PC-9 (cell line): Measurements from ENCODE around the gene ELANE. TPM values are rescaled to one million over a fixed set of nuclear protein-coding genes. Genes with fewer than 3 reads are reported as not detected.

ENCODE experiments used
- BruUV-seq: library from RNA; stranded (reverse); fragments of 400-500 nt; replicated peaks from 2 replicates; lab custom pipeline; 2021; lab: Mats Ljungman, UMichigan
- CTCF ChIA-PET: fragments of 300-600 bp; sonication (Branson Sonifier 250); formaldehyde crosslinking; loops from one replicate; lab custom pipeline; 2022; ENCODE audit warnings: antibody characterized with exemption; lab: Charles Lee
- POLR2A ChIA-PET: fragments of 300-600 bp; sonication (Branson Sonifier 250); formaldehyde crosslinking; loops from one replicate; lab custom pipeline; 2022; ENCODE audit warnings: antibody characterized with exemption; ENCODE audit not compliant: unreplicated experiment; lab: Charles Lee
- DNase-seq, 2 experiments: peaks; one replicate each; pipeline versions ENCODE4 v3.0.0 to v3.0.0-alpha.2; 2015 to 2022; ENCODE audit warnings: mixed read lengths in 1 of 2
- H2AFZ ChIP-seq: fragments of 200-600 bp; sonication (generic); 2 replicates; pipeline ENCODE4 v1.8.1; 2017; ENCODE audit warnings: antibody characterized with exemption
- H3F3A ChIP-seq: fragments of 200-600 bp; sonication (generic); 2 replicates; pipeline ENCODE4 v1.8.1; 2017; ENCODE audit warnings: antibody characterized with exemption, mild to moderate bottlenecking, low read depth; ENCODE audit not compliant: insufficient read depth
- H3K27ac ChIP-seq: fragments of 200-600 bp; sonication (generic); 2 replicates; pipeline ENCODE4 v1.6.1; 2016; ENCODE audit warnings: mixed run types
- H3K27me3 ChIP-seq: fragments of 200-600 bp; sonication (generic); 2 replicates; pipeline ENCODE4 v1.6.1; 2016; ENCODE audit warnings: low read depth, mixed run types; ENCODE audit not compliant: insufficient read depth
- H3K36me3 ChIP-seq: fragments of 200-600 bp; sonication (generic); 2 replicates; pipeline ENCODE4 v1.6.1; 2016; ENCODE audit warnings: low read depth, mixed run types
- H3K4me1 ChIP-seq: fragments of 200-600 bp; sonication (generic); replicated peaks from 2 replicates; pipeline ENCODE4 v1.6.1; 2016; ENCODE audit warnings: mixed run types; ENCODE audit not compliant: insufficient read depth
- H3K4me2 ChIP-seq: fragments of 200-600 bp; sonication (generic); 2 replicates; pipeline ENCODE4 v1.6.1; 2017; ENCODE audit warnings: mixed run types
- H3K4me3 ChIP-seq: fragments of 200-600 bp; sonication (generic); 2 replicates; pipeline ENCODE4 v1.6.1; 2016; ENCODE audit warnings: mixed run types
- H3K79me2 ChIP-seq: fragments of 200-600 bp; sonication (generic); 2 replicates; pipeline ENCODE4 v1.6.1; 2017; ENCODE audit warnings: low read depth, mixed run types
- H3K9me2 ChIP-seq: fragments of 200-600 bp; sonication (generic); 2 replicates; pipeline ENCODE4 v1.8.1; 2017; ENCODE audit warnings: mild to moderate bottlenecking; ENCODE audit not compliant: insufficient read depth
- H3K9me3 ChIP-seq: fragments of 200-600 bp; sonication (generic); 2 replicates; pipeline ENCODE4 v1.8.1; 2016; ENCODE audit warnings: low read depth; ENCODE audit not compliant: insufficient read depth
- H4K20me1 ChIP-seq: fragments of 200-600 bp; sonication (generic); 2 replicates; pipeline ENCODE4 v1.8.1; 2017; ENCODE audit not compliant: insufficient read depth
- CTCF ChIP-seq: fragments of 200-600 bp; sonication (generic); conservative IDR thresholded peaks from 2 replicates; pipeline ENCODE4 v1.6.1; 2017; ENCODE audit warnings: mixed run types, antibody characterized with exemption, mild to moderate bottlenecking, moderate library complexity
- EZH2 ChIP-seq: fragments of 200-600 bp; sonication (generic); IDR thresholded peaks from 2 replicates; pipeline ENCODE4 v1.8.0; 2017; ENCODE audit warnings: antibody characterized with exemption, low read depth
- intact Hi-C: fragments of 100-400 bp; cut with micrococcal nuclease; formaldehyde crosslinking; loops from one replicate; pipeline ENCODE4 v1.10.0; 2022; ENCODE audit not compliant: unreplicated experiment
- total RNA-seq: library from RNA; stranded (reverse); gene quantifications from 2 replicates; pipeline ENCODE4 v1.2.3, GENCODE V29; 2021

Gene ELANE
- total RNA-seq, 1 experiment from 2014 or later, result not detected

- peaks cover 38% of the 10 kb centered on the region for H3F3A ChIP-seq
- H3K9me2 ChIP-seq, result no peaks in the 10 kb centered on the region
- H3K36me3 ChIP-seq, result 0 out of 2 replicates have a peak, but pooled peaks cover 8% of the 10 kb centered on the region
These were observed 35.0 kb downstream of the ELANE start for GRCh38 chr19:887072-887471.

GRCh38 chr19:887599-887998 is 35.5 kb downstream of the ELANE start:
- no peak overlapping the region for H3K27ac ChIP-seq
- no peaks in the 10 kb centered on the region for H3K9me3 ChIP-seq
- no peak overlapping the region for H3K4me3 ChIP-seq
- no peak overlapping the region for H3K4me2 ChIP-seq
- no TSS peak for BruUV-seq
- DNase-seq, result no peak
- no peaks in the 10 kb centered on the region for H3K27me3 ChIP-seq
- no peak overlapping the region for H2AFZ ChIP-seq
- POLR2A ChIA-PET, result no interaction called here
- intact Hi-C loops, result no loop called here
- H4K20me1 ChIP-seq, result peaks cover 41% of the 10 kb centered on the region
- H3K9me2 ChIP-seq, result no peaks in the 10 kb centered on the region
- peaks cover 14% of the 10 kb centered on the region for H3K4me1 ChIP-seq
- H3F3A ChIP-seq, result peaks cover 38% of the 10 kb centered on the region
- CTCF ChIA-PET, result no interaction called here
- 0 out of 2 replicates have a peak, but pooled peaks cover 8% of the 10 kb centered on the region for H3K36me3 ChIP-seq
- TF ChIP-seq CTCF (no peak), EZH2 (no peak)
- peaks cover 6% of the 10 kb centered on the region; the same call in 1 of the 2 replicates for H3K79me2 ChIP-seq

More at GRCh38 chr19:887072-887471, 35.0 kb downstream of the ELANE start:
- ChIA-PET CTCF (no interaction called here), POLR2A (no interaction called here)
- Histone ChIP-seq H3K27me3 (no peaks in the 10 kb centered on the region), H3K9me3 (no peaks in the 10 kb centered on the region), H3K4me3 (no peak overlapping the region), H3K4me1 (peaks cover 14% of the 10 kb centered on the region), H3K4me2 (no peak overlapping the region), H2AFZ (no peak overlapping the region), H3K27ac (no peak overlapping the region), H3K79me2 (0 out of 2 replicates have a peak, but pooled peaks cover 2% of the 10 kb centered on the region), H4K20me1 (peaks cover 46% of the 10 kb centered on the region)
- DNase-seq, result no peak
- TF ChIP-seq EZH2 (no peak), CTCF (no peak)
- intact Hi-C loops, result no loop called here
- no TSS peak for BruUV-seq

GRCh38 chr19:888581-889385 is 36.7 kb downstream of the ELANE start:
- Histone ChIP-seq H3F3A (peaks cover 38% of the 10 kb centered on the region), H3K9me3 (no peaks in the 10 kb centered on the region), H3K4me3 (no peak overlapping the region), H2AFZ (no peak overlapping the region), H3K4me1 (peaks cover 11% of the 10 kb centered on the region), H3K9me2 (no peaks in the 10 kb centered on the region), H3K27me3 (no peaks in the 10 kb centered on the region), H3K27ac (no peak overlapping the region), H4K20me1 (peaks cover 38% of the 10 kb centered on the region), H3K36me3 (0 out of 2 replicates have a peak, but pooled peaks cover 8% of the 10 kb centered on the region), H3K4me2 (no peak overlapping the region), H3K79me2 (peaks cover 6% of the 10 kb centered on the region; the same call in 1 of the 2 replicates)
- TF ChIP-seq EZH2 (no peak), CTCF (no peak)
- no peak for DNase-seq
- no TSS peak for BruUV-seq
- CTCF ChIA-PET, result interaction anchor here (0.6 kb wide), 1 partner anchor 81 kb away, joined by 3 read pairs; no protein-coding TSS in a partner anchor
- POLR2A ChIA-PET, result no interaction called here
- intact Hi-C loops, result no loop called here
